ENCODE measurements around the gene CBX3. TPM values are rescaled to one million over a fixed set of nuclear protein-coding genes. Genes with fewer than 3 reads are reported as not detected.

CBX3 gene
- total and polyA plus RNA-seq, 2 of the 8 experiments (the other 6 are each of a cell fraction or from before 2014, with no cell fraction given): 71.3 to 258 TPM

- no peak for TF ChIP-seq CTCF (IDR thresholded peaks at IDR 0.05; ENCODE audit: control extremely low read depth in 1 of 3, insufficient read depth in 1 of 3, low read depth in 1 of 3, low read length in 3 of 3)
- TF ChIP-seq RNF2 (IDR thresholded peaks at IDR 0.05; ENCODE audit: borderline replicate concordance, low read depth, low read length, missing control alignments, poor library complexity, severe bottlenecking): no peak
- TF ChIP-seq PHF8 (conservative IDR thresholded peaks at IDR 0.05; ENCODE audit: low read depth, low read length): no peak
- no peak for TF ChIP-seq ATF3 (IDR thresholded peaks at IDR 0.05; ENCODE audit: insufficient read depth, low read depth, low read length)
- no peak for TF ChIP-seq CTBP2 (IDR thresholded peaks at IDR 0.05; ENCODE audit: borderline replicate concordance, insufficient read depth, insufficient read length, low read length)
Observed at GRCh38 chr7:26182283-26182682, 19.3 kb upstream of the CBX3 start (continued).

All from H1 (cell line).